Activated T-cell treated with anti-CD3 and anti-CD28 coated beads for 1 hour (primary cell): Measurements from ENCODE around the gene NEIL1.
"Not testable (repeated sequence)": the region's sequence is repeated elsewhere in the genome, so short reads cannot be mapped to it uniquely, and the experiment has no call there.

Source experiments
- DNase-seq: peaks from one replicate; pipeline ENCODE4 v3.0.0-alpha.2; 2020; ENCODE audit warnings: low read depth

Gene NEIL1

GRCh38 chr15:75346796-75347221, at the start of gene NEIL1:
NEIL1 (plus strand) TSS chr15:75347039; CDS start chr15:75348906, 1,867 bp downstream.
- no peak for DNase-seq

- not testable (repeated sequence) for DNase-seq
Measured at GRCh38 chr15:75298541-75299310, 48.1 kb upstream of the NEIL1 start.

GRCh38 chr15:75299311-75299688, 47.5 kb upstream of the NEIL1 start:
- peak; percentile 49 for DNase-seq

- DNase-seq, result not testable (repeated sequence)
Measured at GRCh38 chr15:75300026-75300425, 46.8 kb upstream of the NEIL1 start.

- no peak for DNase-seq
Measured at GRCh38 chr15:75302318-75302717, 44.5 kb upstream of the NEIL1 start.

- not testable (repeated sequence) for DNase-seq
Measured at GRCh38 chr15:75302753-75303152, 44.1 kb upstream of the NEIL1 start.

GRCh38 chr15:75306188-75306587, 40.7 kb upstream of the NEIL1 start:
- no peak for DNase-seq

- DNase-seq, result no peak
Measured at GRCh38 chr15:75307778-75308390, 39.0 kb upstream of the NEIL1 start.

GRCh38 chr15:75309711-75310110, 37.1 kb upstream of the NEIL1 start:
- no peak for DNase-seq

GRCh38 chr15:75312548-75312947, 34.3 kb upstream of the NEIL1 start:
- DNase-seq, result not testable (repeated sequence)

GRCh38 chr15:75313116-75313845, 33.6 kb upstream of the NEIL1 start:
- DNase-seq, result no peak

- DNase-seq, result no peak
Measured at GRCh38 chr15:75314552-75315290, 32.1 kb upstream of the NEIL1 start.

- DNase-seq, result not testable (repeated sequence)
Measured at GRCh38 chr15:75319231-75319897, 27.5 kb upstream of the NEIL1 start.

GRCh38 chr15:75321711-75322110, 25.1 kb upstream of the NEIL1 start:
- no peak for DNase-seq

GRCh38 chr15:75325922-75326321, 20.9 kb upstream of the NEIL1 start:
- DNase-seq, result no peak

GRCh38 chr15:75327005-75327404, 19.8 kb upstream of the NEIL1 start:
- DNase-seq, result no peak

GRCh38 chr15:75327491-75327890, 19.3 kb upstream of the NEIL1 start:
- no peak for DNase-seq

- DNase-seq, result no peak
Measured at GRCh38 chr15:75328493-75329314, 18.1 kb upstream of the NEIL1 start.

GRCh38 chr15:75329571-75329970, 17.3 kb upstream of the NEIL1 start:
- no peak for DNase-seq

- not testable (repeated sequence) for DNase-seq
Measured at GRCh38 chr15:75332093-75332492, 14.7 kb upstream of the NEIL1 start.
